H1 (cell line): ENCODE data around the gene A3GALT2.

Experiments used
- BACH1 ChIP-seq: IDR thresholded peaks from 2 replicates; pipeline ENCODE4 v1.6.1; 2012; ENCODE audit warnings: low read length, improper control_type of control experiment
- EP300 ChIP-seq, 2 experiments: IDR thresholded peaks; 1 replicate in 1 of 2; 2 replicates in 1 of 2; pipeline ENCODE4 v1.6.1; 2011 to 2012; ENCODE audit warnings: low read depth in 2 of 2, low read length in 2 of 2, mild to moderate bottlenecking in 2 of 2, borderline replicate concordance in 1 of 2, inconsistent platforms in 1 of 2, moderate library complexity in 1 of 2
- JUND ChIP-seq: IDR thresholded peaks from 2 replicates; pipeline ENCODE4 v1.6.1; 2011; ENCODE audit warnings: mild to moderate bottlenecking, improper control_type of control experiment, low read length
- SAP30 ChIP-seq: fragments of 300-600 bp; sonication (generic); IDR thresholded peaks from 2 replicates; pipeline ENCODE4 v1.7.1; 2012; ENCODE audit warnings: low read length, moderate library complexity, mild to moderate bottlenecking, inconsistent platforms; ENCODE audit not compliant: insufficient read depth, insufficient replicate concordance
- SP2 ChIP-seq: IDR thresholded peaks from 2 replicates; pipeline ENCODE4 v1.6.1; 2012; ENCODE audit warnings: mild to moderate bottlenecking, low read length, inconsistent platforms
- YY1 ChIP-seq: IDR thresholded peaks from 2 replicates; pipeline ENCODE4 v1.6.1; 2011; ENCODE audit warnings: low read depth, mild to moderate bottlenecking, low read length
- TF ChIP-seq, protein P1 (sequence below), 3 experiments: IDR thresholded peaks; 1 replicate in 2 of 3; 2 replicates in 1 of 3; pipeline versions ENCODE4 v1.5.1 to v1.6.1; 2011; ENCODE audit warnings: low read length in 3 of 3, mild to moderate bottlenecking in 3 of 3, inconsistent platforms in 2 of 3, low read depth in 1 of 3, moderate library complexity in 1 of 3; ENCODE audit not compliant: insufficient read depth in 1 of 3; ENCODE audit errors: control extremely low read depth in 1 of 3
- TF ChIP-seq, protein P2 (sequence below): IDR thresholded peaks from 2 replicates; pipeline ENCODE4 v1.6.1; 2012; ENCODE audit warnings: inconsistent platforms

DNA sequence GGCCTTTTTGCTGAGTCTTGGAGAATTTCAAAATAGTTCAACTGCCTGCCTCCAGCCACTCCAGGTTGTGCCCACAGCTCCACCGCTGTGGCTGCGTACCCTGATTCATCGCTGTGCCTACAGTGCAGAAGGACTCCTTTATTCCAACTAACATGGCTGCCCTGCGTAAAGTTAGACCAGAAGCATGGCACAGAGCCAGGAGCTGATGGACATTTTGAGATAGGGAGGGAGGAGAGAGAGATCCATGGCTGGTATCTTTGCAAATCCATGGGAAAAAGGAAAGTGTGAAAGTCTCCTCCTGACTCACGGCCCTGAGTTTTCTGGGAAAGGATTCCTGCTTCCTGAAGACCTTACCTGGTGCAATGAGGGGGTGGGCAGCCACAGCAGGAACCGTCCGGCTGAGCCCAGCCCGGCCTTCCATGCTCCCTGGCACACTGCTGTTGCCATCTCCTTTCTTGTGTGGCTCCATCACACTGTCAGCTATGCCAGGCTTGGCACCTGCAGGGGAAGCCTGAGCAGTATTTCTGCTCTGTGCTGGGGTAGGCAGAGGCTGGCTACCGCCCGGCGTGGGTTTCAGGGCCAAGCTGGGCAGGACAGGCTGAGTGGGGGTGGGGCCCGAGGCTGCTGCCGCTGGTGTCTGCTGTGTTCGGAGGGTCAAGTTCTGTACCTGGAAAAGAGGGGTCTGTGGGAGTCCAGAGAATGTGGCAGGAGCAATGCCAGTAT lies 46.0 kb upstream of the A3GALT2 start:
- TF ChIP-seq SAP30 (no peak), JUND (no peak), YY1 (no peak), EP300 (IDR thresholded peaks at IDR 0.05; ENCODE audit: borderline replicate concordance in 1 of 2, low read depth in 2 of 2, low read length in 2 of 2) (no peak), BACH1 (no peak), SP2 (no peak)
- TF ChIP-seq, protein P1, sequence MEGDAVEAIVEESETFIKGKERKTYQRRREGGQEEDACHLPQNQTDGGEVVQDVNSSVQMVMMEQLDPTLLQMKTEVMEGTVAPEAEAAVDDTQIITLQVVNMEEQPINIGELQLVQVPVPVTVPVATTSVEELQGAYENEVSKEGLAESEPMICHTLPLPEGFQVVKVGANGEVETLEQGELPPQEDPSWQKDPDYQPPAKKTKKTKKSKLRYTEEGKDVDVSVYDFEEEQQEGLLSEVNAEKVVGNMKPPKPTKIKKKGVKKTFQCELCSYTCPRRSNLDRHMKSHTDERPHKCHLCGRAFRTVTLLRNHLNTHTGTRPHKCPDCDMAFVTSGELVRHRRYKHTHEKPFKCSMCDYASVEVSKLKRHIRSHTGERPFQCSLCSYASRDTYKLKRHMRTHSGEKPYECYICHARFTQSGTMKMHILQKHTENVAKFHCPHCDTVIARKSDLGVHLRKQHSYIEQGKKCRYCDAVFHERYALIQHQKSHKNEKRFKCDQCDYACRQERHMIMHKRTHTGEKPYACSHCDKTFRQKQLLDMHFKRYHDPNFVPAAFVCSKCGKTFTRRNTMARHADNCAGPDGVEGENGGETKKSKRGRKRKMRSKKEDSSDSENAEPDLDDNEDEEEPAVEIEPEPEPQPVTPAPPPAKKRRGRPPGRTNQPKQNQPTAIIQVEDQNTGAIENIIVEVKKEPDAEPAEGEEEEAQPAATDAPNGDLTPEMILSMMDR (IDR thresholded peaks at IDR 0.05; ENCODE audit: control extremely low read depth in 1 of 3, insufficient read depth in 1 of 3, low read depth in 1 of 3, low read length in 3 of 3), result no peak
- TF ChIP-seq, protein P2, sequence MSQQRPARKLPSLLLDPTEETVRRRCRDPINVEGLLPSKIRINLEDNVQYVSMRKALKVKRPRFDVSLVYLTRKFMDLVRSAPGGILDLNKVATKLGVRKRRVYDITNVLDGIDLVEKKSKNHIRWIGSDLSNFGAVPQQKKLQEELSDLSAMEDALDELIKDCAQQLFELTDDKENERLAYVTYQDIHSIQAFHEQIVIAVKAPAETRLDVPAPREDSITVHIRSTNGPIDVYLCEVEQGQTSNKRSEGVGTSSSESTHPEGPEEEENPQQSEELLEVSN, result no peak
